ENCODE results near the gene SMARCA1.

GRCh38 chrX:129540068-129540653, 16.9 kb upstream of the SMARCA1 start, which contains the start of gene OCRL:
- TF ChIP-seq POLR2A (IDR thresholded peaks at IDR 0.05; ENCODE audit: low read depth, low read length): no peak
- TF ChIP-seq TAF1 (IDR thresholded peaks at IDR 0.05; ENCODE audit: borderline replicate concordance, low read depth, low read length): no peak
- TF ChIP-seq POLR2AphosphoS5 (IDR thresholded peaks at IDR 0.05; ENCODE audit: low read depth, low read length): no peak
